Epithelial cell of proximal tubule (primary cell): ENCODE data around the gene GRPEL2. TPM values are rescaled to one million over a fixed set of nuclear protein-coding genes. Genes with fewer than 3 reads are reported as not detected.
A peak's percentile ranks its signal among the peaks of the same experiment; 100 is the strongest.

ENCODE experiments used
- DNase-seq: peaks from one replicate; pipeline ENCODE4 v3.0.0-alpha.2; 2011; ENCODE audit warnings: low read depth
- H3K4me3 ChIP-seq: 2 replicates; pipeline ENCODE4 v1.5.1; 2011; ENCODE audit warnings: low read depth, mild to moderate bottlenecking, low read length
- total RNA-seq: library from RNA; depleted of rRNA; stranded (reverse); fragments of >200 nt; gene quantifications from 2 replicates; pipeline ENCODE4 v1.2.3, GENCODE V29; 2015
- TF ChIP-seq, protein P1 (sequence below): conservative IDR thresholded peaks from 2 replicates; pipeline ENCODE4 v1.5.1; 2012; ENCODE audit warnings: low read depth, mild to moderate bottlenecking, low read length

Gene GRPEL2
- total RNA-seq, 1 donor from 2014 or later: 15.5 TPM

- TF ChIP-seq, protein P1, sequence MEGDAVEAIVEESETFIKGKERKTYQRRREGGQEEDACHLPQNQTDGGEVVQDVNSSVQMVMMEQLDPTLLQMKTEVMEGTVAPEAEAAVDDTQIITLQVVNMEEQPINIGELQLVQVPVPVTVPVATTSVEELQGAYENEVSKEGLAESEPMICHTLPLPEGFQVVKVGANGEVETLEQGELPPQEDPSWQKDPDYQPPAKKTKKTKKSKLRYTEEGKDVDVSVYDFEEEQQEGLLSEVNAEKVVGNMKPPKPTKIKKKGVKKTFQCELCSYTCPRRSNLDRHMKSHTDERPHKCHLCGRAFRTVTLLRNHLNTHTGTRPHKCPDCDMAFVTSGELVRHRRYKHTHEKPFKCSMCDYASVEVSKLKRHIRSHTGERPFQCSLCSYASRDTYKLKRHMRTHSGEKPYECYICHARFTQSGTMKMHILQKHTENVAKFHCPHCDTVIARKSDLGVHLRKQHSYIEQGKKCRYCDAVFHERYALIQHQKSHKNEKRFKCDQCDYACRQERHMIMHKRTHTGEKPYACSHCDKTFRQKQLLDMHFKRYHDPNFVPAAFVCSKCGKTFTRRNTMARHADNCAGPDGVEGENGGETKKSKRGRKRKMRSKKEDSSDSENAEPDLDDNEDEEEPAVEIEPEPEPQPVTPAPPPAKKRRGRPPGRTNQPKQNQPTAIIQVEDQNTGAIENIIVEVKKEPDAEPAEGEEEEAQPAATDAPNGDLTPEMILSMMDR: no peak
- no peak for DNase-seq
- H3K4me3 ChIP-seq: no peak overlapping the region
Observed at GRCh38 chr5:149362541-149362940, 17.2 kb downstream of the GRPEL2 start.

GRCh38 chr5:149363358-149363757 is 18.1 kb downstream of the GRPEL2 start:
- no peak overlapping the region for H3K4me3 ChIP-seq
- DNase-seq: no peak
- TF ChIP-seq, protein P1: no peak

DNA sequence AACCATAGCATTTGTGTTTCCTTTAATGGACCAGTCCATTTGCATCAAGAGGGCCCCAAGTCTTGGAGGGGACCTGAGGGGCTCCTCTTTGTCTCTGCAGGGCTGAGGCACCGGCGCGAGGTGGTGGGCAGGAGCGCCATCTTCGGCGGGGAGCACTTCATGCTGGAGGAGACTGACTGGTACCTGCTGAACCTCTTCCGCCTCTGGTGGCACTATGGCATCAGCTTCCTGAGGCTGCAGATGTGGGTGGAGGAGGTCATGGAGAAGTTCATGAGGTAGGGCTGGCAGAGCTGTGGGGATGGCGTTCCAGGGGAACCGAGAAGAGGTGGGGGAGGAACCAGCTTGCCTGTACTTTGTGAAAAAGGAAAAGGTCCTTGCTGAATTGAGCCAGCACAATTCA is 18.6 kb downstream of the GRPEL2 start:
- no peak for DNase-seq
- H3K4me3 ChIP-seq: no peak overlapping the region
- TF ChIP-seq, protein P1: no peak

DNA sequence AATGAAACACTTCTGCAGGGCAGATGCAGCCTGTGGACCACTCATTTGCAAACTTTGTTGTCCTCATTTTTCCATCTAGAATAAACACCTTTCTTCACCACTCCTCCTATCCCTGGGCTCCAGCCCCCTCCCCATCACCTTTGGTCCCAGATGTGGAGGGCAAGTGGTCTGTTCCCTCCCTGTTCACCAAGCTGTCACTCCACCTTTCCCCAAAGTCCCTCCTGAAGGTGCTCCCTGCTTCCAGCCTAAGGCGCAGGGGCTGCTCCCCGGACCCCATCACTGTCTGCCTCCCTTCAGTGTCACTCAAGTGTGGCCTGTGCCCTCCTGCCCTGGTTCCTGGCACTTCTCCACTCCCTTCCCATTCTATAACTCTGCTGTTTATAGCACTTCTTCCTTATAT is 19.4 kb downstream of the GRPEL2 start:
- DNase-seq: no peak
- no peak overlapping the region for H3K4me3 ChIP-seq
- TF ChIP-seq, protein P1: no peak

DNA sequence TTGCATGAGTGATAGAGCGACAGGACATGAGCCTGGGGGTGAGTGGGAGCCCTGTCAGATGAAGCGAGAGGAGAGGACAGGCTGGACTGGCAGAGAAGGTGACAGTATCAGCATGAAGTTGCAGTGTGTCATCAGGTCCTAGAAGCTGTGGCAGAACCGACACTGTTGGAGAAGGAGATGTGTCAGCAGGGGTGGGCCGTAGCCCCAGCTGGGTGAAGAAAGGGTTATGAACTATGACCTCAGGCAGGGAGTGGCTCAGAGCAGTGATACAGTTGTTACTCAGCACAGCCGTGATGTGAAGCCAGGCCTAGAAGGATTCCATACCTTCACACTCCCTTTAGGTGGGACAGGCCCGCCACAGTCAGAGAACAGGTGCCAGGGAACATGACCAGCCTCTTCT is 20.1 kb downstream of the GRPEL2 start:
- TF ChIP-seq, protein P1: no peak
- DNase-seq: no peak

GRCh38 chr5:149366169-149366729 is 20.9 kb downstream of the GRPEL2 start:
- TF ChIP-seq, protein P1: no peak

More for the DNA sequence above, 20.1 kb downstream of the GRPEL2 start:
- no peak overlapping the region for H3K4me3 ChIP-seq

DNA sequence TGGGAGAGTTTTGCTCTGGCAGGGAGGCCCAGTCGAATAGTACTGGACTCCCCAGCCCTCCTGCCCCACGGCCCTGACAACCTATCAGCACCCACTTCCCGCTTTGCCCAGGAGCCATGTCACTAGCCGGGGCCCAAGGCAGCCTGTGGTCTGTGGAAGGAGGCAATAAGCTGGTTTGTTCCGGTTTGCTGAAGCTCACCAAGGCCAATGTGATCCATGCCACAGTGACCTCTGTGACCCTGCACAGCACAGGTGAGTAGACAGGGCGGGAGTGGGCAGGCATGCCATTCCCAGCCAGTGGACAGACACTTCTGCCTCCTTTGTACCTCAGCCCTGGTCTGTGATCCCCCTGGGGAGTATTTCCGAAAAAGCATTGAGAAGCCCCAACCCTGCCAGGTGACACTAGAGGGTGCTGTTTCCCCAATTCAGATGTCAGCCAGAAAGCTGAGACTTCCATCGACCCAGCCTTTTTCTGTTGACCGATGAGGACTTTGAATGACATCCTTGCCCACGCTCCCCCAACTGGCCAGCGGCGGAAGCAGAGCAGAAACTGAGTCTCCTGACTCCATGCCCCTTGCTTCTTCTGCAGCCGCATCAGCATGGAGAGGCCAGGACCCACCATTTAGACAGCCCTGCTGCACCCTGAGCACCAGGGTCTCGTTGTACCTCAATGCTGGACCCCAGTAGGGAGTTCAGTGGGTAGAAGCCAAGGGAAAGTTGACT is 22.1 kb downstream of the GRPEL2 start:
- TF ChIP-seq, protein P1: peak; percentile 91
- H3K4me3 ChIP-seq: no peak overlapping the region
- no peak for DNase-seq

More at GRCh38 chr5:149366169-149366729, 20.9 kb downstream of the GRPEL2 start:
- no peak for DNase-seq
- H3K4me3 ChIP-seq: no peak overlapping the region
